ENCODE results near the gene HIVEP1. TPM values are rescaled to one million over a fixed set of nuclear protein-coding genes. Genes with fewer than 3 reads are reported as not detected.

The HIVEP1 gene
- total and polyA plus RNA-seq, 2 of the 13 experiments (the other 11 are each of a cell fraction or from before 2014, with no cell fraction given), result 7.4 to 9.9 TPM

DNA sequence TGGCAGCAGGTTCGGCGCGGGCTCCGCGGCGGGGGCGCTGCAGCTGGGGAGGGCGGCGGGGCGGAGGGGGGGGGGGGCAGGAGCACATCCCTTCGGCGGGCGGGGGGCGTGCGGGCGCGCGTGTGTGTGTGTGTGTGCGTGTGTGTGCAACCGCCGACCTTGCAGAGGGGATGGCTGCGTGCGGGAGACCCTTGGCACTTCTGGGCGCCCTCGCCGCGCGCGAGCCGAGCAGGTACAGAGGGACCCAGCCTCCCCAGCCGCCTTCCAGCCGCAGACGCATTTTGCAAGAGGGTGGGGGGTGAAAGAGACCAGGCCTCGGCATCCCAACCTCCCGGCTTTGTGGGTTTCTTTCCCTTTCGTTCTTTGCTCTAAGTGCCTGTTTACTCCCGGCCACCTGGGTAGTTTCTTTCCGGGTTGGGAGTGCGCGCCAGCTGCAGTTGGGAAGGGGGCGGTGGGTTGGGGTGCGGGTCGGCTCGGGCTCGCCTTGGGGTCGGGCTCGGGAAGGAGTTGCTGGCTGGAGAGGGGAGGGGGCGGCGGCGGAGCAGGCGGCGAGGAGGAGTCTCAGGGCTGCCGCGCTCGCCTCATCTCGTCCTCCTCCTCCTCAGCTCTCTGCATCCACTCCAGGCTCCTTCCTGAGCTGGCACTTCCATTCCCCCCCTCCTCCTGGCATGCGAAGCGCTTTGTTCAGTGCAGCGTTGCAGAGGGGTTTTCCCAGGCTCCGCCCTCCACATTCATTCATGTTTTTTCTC, 620 bp downstream of the HIVEP1 start (continued):
- TF ChIP-seq ZNF883 (CRISPR knock-in tag; IDR thresholded peaks at IDR 0.05; ENCODE audit: not compliant biosample characterization), result peak; percentile 12
- TF ChIP-seq, protein P1, sequence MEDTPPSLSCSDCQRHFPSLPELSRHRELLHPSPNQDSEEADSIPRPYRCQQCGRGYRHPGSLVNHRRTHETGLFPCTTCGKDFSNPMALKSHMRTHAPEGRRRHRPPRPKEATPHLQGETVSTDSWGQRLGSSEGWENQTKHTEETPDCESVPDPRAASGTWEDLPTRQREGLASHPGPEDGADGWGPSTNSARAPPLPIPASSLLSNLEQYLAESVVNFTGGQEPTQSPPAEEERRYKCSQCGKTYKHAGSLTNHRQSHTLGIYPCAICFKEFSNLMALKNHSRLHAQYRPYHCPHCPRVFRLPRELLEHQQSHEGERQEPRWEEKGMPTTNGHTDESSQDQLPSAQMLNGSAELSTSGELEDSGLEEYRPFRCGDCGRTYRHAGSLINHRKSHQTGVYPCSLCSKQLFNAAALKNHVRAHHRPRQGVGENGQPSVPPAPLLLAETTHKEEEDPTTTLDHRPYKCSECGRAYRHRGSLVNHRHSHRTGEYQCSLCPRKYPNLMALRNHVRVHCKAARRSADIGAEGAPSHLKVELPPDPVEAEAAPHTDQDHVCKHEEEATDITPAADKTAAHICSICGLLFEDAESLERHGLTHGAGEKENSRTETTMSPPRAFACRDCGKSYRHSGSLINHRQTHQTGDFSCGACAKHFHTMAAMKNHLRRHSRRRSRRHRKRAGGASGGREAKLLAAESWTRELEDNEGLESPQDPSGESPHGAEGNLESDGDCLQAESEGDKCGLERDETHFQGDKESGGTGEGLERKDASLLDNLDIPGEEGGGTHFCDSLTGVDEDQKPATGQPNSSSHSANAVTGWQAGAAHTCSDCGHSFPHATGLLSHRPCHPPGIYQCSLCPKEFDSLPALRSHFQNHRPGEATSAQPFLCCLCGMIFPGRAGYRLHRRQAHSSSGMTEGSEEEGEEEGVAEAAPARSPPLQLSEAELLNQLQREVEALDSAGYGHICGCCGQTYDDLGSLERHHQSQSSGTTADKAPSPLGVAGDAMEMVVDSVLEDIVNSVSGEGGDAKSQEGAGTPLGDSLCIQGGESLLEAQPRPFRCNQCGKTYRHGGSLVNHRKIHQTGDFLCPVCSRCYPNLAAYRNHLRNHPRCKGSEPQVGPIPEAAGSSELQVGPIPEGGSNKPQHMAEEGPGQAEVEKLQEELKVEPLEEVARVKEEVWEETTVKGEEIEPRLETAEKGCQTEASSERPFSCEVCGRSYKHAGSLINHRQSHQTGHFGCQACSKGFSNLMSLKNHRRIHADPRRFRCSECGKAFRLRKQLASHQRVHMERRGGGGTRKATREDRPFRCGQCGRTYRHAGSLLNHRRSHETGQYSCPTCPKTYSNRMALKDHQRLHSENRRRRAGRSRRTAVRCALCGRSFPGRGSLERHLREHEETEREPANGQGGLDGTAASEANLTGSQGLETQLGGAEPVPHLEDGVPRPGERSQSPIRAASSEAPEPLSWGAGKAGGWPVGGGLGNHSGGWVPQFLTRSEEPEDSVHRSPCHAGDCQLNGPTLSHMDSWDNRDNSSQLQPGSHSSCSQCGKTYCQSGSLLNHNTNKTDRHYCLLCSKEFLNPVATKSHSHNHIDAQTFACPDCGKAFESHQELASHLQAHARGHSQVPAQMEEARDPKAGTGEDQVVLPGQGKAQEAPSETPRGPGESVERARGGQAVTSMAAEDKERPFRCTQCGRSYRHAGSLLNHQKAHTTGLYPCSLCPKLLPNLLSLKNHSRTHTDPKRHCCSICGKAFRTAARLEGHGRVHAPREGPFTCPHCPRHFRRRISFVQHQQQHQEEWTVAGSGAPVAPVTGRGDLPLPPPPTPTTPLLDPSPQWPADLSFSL (CRISPR knock-in tag; IDR thresholded peaks at IDR 0.05), result no peak
- TF ChIP-seq, protein P2, sequence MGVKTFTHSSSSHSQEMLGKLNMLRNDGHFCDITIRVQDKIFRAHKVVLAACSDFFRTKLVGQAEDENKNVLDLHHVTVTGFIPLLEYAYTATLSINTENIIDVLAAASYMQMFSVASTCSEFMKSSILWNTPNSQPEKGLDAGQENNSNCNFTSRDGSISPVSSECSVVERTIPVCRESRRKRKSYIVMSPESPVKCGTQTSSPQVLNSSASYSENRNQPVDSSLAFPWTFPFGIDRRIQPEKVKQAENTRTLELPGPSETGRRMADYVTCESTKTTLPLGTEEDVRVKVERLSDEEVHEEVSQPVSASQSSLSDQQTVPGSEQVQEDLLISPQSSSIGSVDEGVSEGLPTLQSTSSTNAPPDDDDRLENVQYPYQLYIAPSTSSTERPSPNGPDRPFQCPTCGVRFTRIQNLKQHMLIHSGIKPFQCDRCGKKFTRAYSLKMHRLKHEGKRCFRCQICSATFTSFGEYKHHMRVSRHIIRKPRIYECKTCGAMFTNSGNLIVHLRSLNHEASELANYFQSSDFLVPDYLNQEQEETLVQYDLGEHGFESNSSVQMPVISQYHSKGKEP (CRISPR knock-in tag; IDR thresholded peaks at IDR 0.05), result no peak
- TF ChIP-seq POLR2A (IDR thresholded peaks at IDR 0.05; ENCODE audit: insufficient read depth in 1 of 2, low read depth in 2 of 2, low read length in 2 of 2), result peak in 1 of 2 experiments; percentile 92; a peak in 2 of 4 replicates
- no peak for TF ChIP-seq ZBTB42 (CRISPR knock-in tag; IDR thresholded peaks at IDR 0.05)
- TF ChIP-seq SIX1 (CRISPR knock-in tag; IDR thresholded peaks at IDR 0.05; ENCODE audit: borderline replicate concordance), result no peak
- no peak for TF ChIP-seq ZNF33A (CRISPR knock-in tag; IDR thresholded peaks at IDR 0.05; ENCODE audit: borderline replicate concordance)
- TF ChIP-seq NKX3-1 (CRISPR knock-in tag; IDR thresholded peaks at IDR 0.05), result no peak
- TF ChIP-seq, protein P3, sequence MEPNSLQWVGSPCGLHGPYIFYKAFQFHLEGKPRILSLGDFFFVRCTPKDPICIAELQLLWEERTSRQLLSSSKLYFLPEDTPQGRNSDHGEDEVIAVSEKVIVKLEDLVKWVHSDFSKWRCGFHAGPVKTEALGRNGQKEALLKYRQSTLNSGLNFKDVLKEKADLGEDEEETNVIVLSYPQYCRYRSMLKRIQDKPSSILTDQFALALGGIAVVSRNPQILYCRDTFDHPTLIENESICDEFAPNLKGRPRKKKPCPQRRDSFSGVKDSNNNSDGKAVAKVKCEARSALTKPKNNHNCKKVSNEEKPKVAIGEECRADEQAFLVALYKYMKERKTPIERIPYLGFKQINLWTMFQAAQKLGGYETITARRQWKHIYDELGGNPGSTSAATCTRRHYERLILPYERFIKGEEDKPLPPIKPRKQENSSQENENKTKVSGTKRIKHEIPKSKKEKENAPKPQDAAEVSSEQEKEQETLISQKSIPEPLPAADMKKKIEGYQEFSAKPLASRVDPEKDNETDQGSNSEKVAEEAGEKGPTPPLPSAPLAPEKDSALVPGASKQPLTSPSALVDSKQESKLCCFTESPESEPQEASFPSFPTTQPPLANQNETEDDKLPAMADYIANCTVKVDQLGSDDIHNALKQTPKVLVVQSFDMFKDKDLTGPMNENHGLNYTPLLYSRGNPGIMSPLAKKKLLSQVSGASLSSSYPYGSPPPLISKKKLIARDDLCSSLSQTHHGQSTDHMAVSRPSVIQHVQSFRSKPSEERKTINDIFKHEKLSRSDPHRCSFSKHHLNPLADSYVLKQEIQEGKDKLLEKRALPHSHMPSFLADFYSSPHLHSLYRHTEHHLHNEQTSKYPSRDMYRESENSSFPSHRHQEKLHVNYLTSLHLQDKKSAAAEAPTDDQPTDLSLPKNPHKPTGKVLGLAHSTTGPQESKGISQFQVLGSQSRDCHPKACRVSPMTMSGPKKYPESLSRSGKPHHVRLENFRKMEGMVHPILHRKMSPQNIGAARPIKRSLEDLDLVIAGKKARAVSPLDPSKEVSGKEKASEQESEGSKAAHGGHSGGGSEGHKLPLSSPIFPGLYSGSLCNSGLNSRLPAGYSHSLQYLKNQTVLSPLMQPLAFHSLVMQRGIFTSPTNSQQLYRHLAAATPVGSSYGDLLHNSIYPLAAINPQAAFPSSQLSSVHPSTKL (CRISPR knock-in tag; IDR thresholded peaks at IDR 0.05), result 0 out of 2 replicates have a peak, but pooled peaks have one; percentile 24
- no peak for TF ChIP-seq ZNF724P (CRISPR knock-in tag; IDR thresholded peaks at IDR 0.05; ENCODE audit: borderline replicate concordance)
- TF ChIP-seq ERF (CRISPR knock-in tag; IDR thresholded peaks at IDR 0.05), result peak; percentile 53; the same call in 1 of the 2 replicates
- no peak for TF ChIP-seq CBX5 (CRISPR knock-in tag; IDR thresholded peaks at IDR 0.05; ENCODE audit: borderline replicate concordance)
- no peak for TF ChIP-seq CBX1 (IDR thresholded peaks at IDR 0.05; ENCODE audit: low read depth)
- TF ChIP-seq, protein P4, sequence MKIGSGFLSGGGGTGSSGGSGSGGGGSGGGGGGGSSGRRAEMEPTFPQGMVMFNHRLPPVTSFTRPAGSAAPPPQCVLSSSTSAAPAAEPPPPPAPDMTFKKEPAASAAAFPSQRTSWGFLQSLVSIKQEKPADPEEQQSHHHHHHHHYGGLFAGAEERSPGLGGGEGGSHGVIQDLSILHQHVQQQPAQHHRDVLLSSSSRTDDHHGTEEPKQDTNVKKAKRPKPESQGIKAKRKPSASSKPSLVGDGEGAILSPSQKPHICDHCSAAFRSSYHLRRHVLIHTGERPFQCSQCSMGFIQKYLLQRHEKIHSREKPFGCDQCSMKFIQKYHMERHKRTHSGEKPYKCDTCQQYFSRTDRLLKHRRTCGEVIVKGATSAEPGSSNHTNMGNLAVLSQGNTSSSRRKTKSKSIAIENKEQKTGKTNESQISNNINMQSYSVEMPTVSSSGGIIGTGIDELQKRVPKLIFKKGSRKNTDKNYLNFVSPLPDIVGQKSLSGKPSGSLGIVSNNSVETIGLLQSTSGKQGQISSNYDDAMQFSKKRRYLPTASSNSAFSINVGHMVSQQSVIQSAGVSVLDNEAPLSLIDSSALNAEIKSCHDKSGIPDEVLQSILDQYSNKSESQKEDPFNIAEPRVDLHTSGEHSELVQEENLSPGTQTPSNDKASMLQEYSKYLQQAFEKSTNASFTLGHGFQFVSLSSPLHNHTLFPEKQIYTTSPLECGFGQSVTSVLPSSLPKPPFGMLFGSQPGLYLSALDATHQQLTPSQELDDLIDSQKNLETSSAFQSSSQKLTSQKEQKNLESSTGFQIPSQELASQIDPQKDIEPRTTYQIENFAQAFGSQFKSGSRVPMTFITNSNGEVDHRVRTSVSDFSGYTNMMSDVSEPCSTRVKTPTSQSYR (CRISPR knock-in tag; IDR thresholded peaks at IDR 0.05; ENCODE audit: borderline replicate concordance), result no peak

Measured in HepG2 (cell line).